HG03025 (cell line): ENCODE data around the gene IGSF8.

Source experiments
- ATAC-seq: cut with Tn5 transposase; IDR thresholded peaks from one replicate; pipeline ENCODE4 v1.9.1; 2021; ENCODE audit warnings: mild to moderate bottlenecking, moderate library complexity; ENCODE audit not compliant: unreplicated experiment, low FRiP score

Gene IGSF8

GRCh38 chr1:160047111-160047991 lies 51.1 kb downstream of the IGSF8 start:
- no peak for ATAC-seq

GRCh38 chr1:160046494-160047110 lies 51.8 kb downstream of the IGSF8 start:
- ATAC-seq: no peak

- no peak for ATAC-seq
Measured at GRCh38 chr1:160045653-160046052, 52.8 kb downstream of the IGSF8 start.

GRCh38 chr1:160043543-160043942 lies 54.9 kb downstream of the IGSF8 start:
- no peak for ATAC-seq
